ENCODE data around the gene FRMD4A.
"Not testable (repeated sequence)": the region's sequence is repeated elsewhere in the genome, so short reads cannot be mapped to it uniquely, and the experiment has no call there.

The FRMD4A gene

GRCh38 chr10:13969792-13970140, 361.0 kb downstream of the FRMD4A start:
- no peak overlapping the region for H3K4me3 ChIP-seq (ENCODE audit: low read length)
- no peak for TF ChIP-seq ZNF274 (IDR thresholded peaks at IDR 0.05; ENCODE audit: low read depth, low read length)

GRCh38 chr10:13969118-13969791, 361.5 kb downstream of the FRMD4A start:
- H3K4me3 ChIP-seq (ENCODE audit: low read length), result no peak overlapping the region
- TF ChIP-seq ZNF274 (IDR thresholded peaks at IDR 0.05; ENCODE audit: low read depth, low read length), result no peak

- no peak for TF ChIP-seq ZNF274 (IDR thresholded peaks at IDR 0.05; ENCODE audit: low read depth, low read length)
- H3K4me3 ChIP-seq (ENCODE audit: low read length), result no peak overlapping the region
Measured at GRCh38 chr10:13961853-13962252, 368.9 kb downstream of the FRMD4A start.

DNA sequence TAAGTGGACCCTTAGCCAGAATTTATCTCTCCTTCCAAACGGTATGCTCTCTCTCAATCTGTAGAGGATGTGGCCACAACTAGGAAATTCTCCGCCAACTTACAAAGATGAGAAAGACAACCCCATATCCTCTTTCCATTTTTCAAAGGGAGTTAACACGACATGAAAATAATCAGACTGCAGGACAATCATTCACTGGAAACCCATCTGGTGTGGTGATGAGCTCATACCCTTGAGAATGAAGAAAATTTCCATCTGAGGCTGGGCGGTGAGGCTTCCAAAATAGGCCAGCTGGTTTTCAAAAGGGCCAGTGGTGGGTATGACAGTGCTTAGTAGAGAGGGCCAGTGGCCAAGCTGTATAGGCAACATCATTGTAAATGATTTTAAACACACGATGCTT, 369.6 kb downstream of the FRMD4A start:
- no peak for TF ChIP-seq ZNF274 (IDR thresholded peaks at IDR 0.05; ENCODE audit: low read depth, low read length)
- H3K4me3 ChIP-seq (ENCODE audit: low read length), result no peak overlapping the region

- no peak overlapping the region for H3K4me3 ChIP-seq (ENCODE audit: low read length)
- TF ChIP-seq ZNF274 (IDR thresholded peaks at IDR 0.05; ENCODE audit: low read depth, low read length), result no peak
Measured at GRCh38 chr10:13960603-13961002, 370.1 kb downstream of the FRMD4A start.

DNA sequence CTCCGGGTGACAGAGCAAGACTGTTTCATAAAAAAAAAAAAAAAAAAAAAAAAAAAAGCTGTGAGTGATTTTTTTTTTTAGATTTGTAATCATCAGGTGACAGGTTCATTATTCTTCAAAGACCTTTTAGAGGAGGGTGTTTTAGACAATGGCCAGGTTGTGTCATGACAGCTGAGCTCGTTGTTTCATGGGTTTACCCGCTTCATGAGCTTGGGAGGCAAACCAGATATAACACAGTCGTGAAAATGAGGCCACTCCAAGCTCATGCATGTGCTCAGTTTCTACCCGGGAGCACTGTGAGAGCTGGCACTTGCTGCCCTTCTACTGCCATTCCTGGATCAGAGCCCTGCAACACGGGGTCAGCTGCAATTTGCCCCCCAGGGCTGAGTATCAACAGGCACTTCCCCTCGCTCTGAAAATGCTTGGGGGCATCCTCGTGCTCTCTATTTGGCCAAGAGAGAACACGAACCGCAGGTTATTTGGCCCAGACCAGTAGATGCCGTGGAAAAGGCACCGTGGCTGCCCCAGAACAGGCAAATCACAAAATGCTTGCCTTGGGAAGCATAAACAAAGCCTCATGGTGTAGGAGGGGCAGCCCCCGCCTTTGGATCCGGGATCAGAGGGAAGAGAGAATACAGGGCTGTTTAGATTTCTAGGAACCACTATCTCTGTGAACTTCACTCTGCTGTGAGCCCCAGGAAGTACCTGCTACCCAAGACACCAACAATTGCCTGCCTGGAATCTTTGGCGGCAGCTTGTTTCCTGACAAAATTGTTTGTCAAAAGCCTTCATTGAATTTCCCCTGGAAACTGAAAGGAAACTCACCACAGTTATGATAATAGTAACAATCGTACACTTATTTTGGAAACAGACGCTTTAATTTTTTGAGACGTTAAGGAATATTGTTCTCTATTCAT, 371.0 kb downstream of the FRMD4A start:
- no peak for TF ChIP-seq ZNF274 (IDR thresholded peaks at IDR 0.05; ENCODE audit: low read depth, low read length)
- no peak overlapping the region for H3K4me3 ChIP-seq (ENCODE audit: low read length)

DNA sequence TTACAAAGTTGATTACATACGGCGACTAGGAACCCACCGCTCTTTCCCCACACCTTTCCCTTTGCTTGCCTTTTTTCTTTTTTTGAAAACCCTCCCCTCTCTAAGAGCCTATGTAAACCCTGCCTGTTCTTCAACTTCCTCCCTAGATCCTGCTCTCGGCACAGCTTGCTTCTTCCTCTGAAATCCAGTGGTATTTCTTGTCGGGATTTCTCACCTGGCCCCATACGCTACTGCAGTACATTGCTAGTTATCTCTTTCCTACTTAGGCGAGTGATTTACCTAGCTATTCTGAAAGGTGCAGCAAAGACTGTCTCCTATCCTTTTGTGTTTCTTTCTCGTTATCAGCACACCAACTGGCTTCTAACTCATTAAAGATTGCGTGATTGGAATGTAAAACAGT, 372.9 kb downstream of the FRMD4A start:
- no peak for TF ChIP-seq ZNF274 (IDR thresholded peaks at IDR 0.05; ENCODE audit: low read depth, low read length)
- H3K4me3 ChIP-seq (ENCODE audit: low read length), result no peak overlapping the region

- no peak overlapping the region for H3K4me3 ChIP-seq (ENCODE audit: low read length)
- no peak for TF ChIP-seq ZNF274 (IDR thresholded peaks at IDR 0.05; ENCODE audit: low read depth, low read length)
Measured at GRCh38 chr10:13956826-13957225, 373.9 kb downstream of the FRMD4A start.

DNA sequence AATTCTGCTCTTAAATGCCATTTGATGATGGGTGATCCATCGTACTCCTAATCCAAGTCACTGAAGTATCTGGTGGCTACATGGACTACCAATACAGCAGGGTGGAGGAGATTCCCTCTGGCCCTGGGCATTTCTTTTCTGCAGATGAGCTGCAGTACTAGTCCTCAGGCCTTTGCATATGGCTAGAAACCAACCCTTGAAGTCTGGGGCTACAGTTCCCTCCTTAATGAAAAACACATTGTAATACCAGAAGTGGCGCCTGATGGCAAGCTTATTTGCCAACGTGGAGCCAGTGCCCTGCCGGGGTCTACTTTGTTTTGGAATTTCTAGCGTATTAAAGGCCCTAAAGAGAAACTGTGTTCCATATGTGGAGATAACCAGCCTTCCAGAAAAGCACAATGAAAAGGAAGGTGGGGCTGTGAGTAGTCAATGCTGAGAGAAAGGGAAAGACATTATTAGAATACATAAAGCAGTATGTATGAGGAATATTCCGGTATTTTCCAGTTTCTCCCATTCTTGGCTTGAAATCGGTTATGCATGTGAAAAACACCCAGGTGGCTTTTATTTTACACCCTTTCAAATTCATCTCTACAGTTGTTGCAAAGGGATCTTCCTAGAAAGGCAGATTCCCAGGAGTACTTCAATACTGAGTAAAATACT, 375.2 kb downstream of the FRMD4A start:
- TF ChIP-seq ZNF274 (IDR thresholded peaks at IDR 0.05; ENCODE audit: low read depth, low read length), result no peak
- no peak overlapping the region for H3K4me3 ChIP-seq (ENCODE audit: low read length)

GRCh38 chr10:13954195-13954594, 376.5 kb downstream of the FRMD4A start:
- H3K4me3 ChIP-seq (ENCODE audit: low read length), result not testable (repeated sequence)

GRCh38 chr10:13953371-13953770, 377.4 kb downstream of the FRMD4A start:
- no peak for TF ChIP-seq ZNF274 (IDR thresholded peaks at IDR 0.05; ENCODE audit: low read depth, low read length)
- H3K4me3 ChIP-seq (ENCODE audit: low read length), result no peak overlapping the region

GRCh38 chr10:13950543-13950939, 380.2 kb downstream of the FRMD4A start:
- no peak overlapping the region for H3K4me3 ChIP-seq (ENCODE audit: low read length)
- no peak for TF ChIP-seq ZNF274 (IDR thresholded peaks at IDR 0.05; ENCODE audit: low read depth, low read length)

DNA sequence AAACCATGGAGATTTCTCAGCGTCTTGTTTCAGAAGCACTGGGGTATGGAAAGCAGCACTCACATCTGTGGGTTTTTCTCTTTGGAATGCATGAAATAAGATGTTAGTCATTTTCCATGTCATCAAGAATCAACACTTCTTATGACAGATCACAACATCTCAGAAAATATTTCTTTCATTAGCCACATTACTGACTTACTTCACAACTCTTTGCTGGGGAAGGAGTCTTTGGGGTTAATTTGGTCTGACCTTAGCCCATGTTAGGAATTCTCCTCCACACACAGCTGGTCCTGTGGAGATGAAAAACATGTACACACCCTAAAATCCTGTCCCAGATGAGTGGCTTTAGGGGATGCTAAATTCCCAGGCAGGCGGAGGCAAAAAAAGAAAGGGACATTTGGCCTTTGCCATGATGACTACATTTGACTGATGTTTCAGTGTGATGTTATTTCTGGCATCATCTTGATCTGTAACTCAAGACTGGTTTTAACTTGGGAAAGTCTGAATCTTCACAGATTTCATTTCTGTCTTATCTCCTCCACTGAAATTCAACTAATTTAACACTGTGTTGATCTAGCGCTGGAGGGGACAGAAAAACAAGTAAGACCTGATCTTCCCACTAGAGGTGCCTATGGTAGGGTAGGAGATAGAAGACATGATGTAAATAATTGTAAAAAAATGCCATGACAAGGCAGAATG, 380.7 kb downstream of the FRMD4A start:
- no peak overlapping the region for H3K4me3 ChIP-seq (ENCODE audit: low read length)
- no peak for TF ChIP-seq ZNF274 (IDR thresholded peaks at IDR 0.05; ENCODE audit: low read depth, low read length)

GRCh38 chr10:13946209-13946460, 384.6 kb downstream of the FRMD4A start:
- TF ChIP-seq ZNF274 (IDR thresholded peaks at IDR 0.05; ENCODE audit: low read depth, low read length), result no peak
- no peak overlapping the region for H3K4me3 ChIP-seq (ENCODE audit: low read length)

All from GM08714 (cell line).